ENCODE results near the gene SCNN1A.
A peak's percentile ranks its signal among the peaks of the same experiment; 100 is the strongest.

Gene SCNN1A

GRCh38 chr12:6384499-6385436 is 9.4 kb upstream of the SCNN1A start:
- no peak for DNase-seq (ENCODE audit: low read depth in 2 of 2)

GRCh38 chr12:6383572-6384498 is 8.5 kb upstream of the SCNN1A start, which contains the start of gene LTBR:
LTBR (plus strand) TSS chr12:6384162; CDS start chr12:6384359, 197 bp downstream.
- DNase-seq (ENCODE audit: low read depth in 2 of 2) = peak; percentile 83 to 84

GRCh38 chr12:6382982-6383381 is 7.6 kb upstream of the SCNN1A start:
- no peak for DNase-seq (ENCODE audit: low read depth in 2 of 2)

GRCh38 chr12:6382371-6382770 is 7.0 kb upstream of the SCNN1A start:
- no peak for DNase-seq (ENCODE audit: low read depth in 2 of 2)

- no peak for DNase-seq (ENCODE audit: low read depth in 2 of 2)
Observed at GRCh38 chr12:6380141-6381121, 5.1 kb upstream of the SCNN1A start.

- DNase-seq (ENCODE audit: low read depth in 2 of 2) = no peak
Observed at GRCh38 chr12:6378709-6379472, 3.5 kb upstream of the SCNN1A start.

GRCh38 chr12:6377667-6377994 is 2.3 kb upstream of the SCNN1A start:
- no peak for DNase-seq (ENCODE audit: low read depth in 2 of 2)

- DNase-seq (ENCODE audit: low read depth in 2 of 2) = no peak
Observed at GRCh38 chr12:6376870-6377666, 1.7 kb upstream of the SCNN1A start.

- DNase-seq (ENCODE audit: low read depth in 2 of 2) = peak in 1 of 2 experiments; percentile 18
Observed at GRCh38 chr12:6376079-6376869, 911 bp upstream of the SCNN1A start.

GRCh38 chr12:6374786-6375160 is 590 bp downstream of the SCNN1A start:
- no peak for DNase-seq (ENCODE audit: low read depth in 2 of 2)

- no peak for DNase-seq (ENCODE audit: low read depth in 2 of 2)
Observed at GRCh38 chr12:6374028-6374785, 1.2 kb downstream of the SCNN1A start.

- no peak for DNase-seq (ENCODE audit: low read depth in 2 of 2)
Observed at GRCh38 chr12:6373022-6373787, 2.2 kb downstream of the SCNN1A start.

- peak; percentile 85 to 86 for DNase-seq (ENCODE audit: low read depth in 2 of 2)
Observed at GRCh38 chr12:6372403-6373003, 2.9 kb downstream of the SCNN1A start.

- DNase-seq (ENCODE audit: low read depth in 2 of 2) = peak in 1 of 2 experiments; percentile 20
Observed at GRCh38 chr12:6370994-6371754, 4.2 kb downstream of the SCNN1A start.

- no peak for DNase-seq (ENCODE audit: low read depth in 2 of 2)
Observed at GRCh38 chr12:6370576-6370935, 4.8 kb downstream of the SCNN1A start.

GRCh38 chr12:6369916-6370575 is 5.3 kb downstream of the SCNN1A start:
- no peak for DNase-seq (ENCODE audit: low read depth in 2 of 2)

Data from fibroblast of skin of left quadriceps (primary cell).